ENCODE results near the gene SIRT4.

SIRT4 gene

GRCh38 chr12:120350576-120351350 is 48.6 kb downstream of the SIRT4 start:
- no peak for DNase-seq (ENCODE audit: low spot score)
- TF ChIP-seq CTCF (conservative IDR thresholded peaks at IDR 0.05; ENCODE audit: low read depth) = no peak
- H3K27ac ChIP-seq = no peak overlapping the region
- ChIA-PET POLR2A (ENCODE audit: low non-redundant PET) (no interaction called here), CTCF (interaction anchor here (0.6 kb wide), 1 partner anchor 59 kb away, joined by 5 read pairs; no protein-coding TSS in a partner anchor)

GRCh38 chr12:120352117-120352516 is 50.0 kb downstream of the SIRT4 start:
- no peak for TF ChIP-seq CTCF (conservative IDR thresholded peaks at IDR 0.05; ENCODE audit: low read depth)
- ChIA-PET CTCF (interaction anchor here (0.7 to 2.3 kb wide), 3 partner anchors 35 to 93 kb away, joined by 3 to 10 read pairs (median 3); no protein-coding TSS in a partner anchor), POLR2A (ENCODE audit: low non-redundant PET) (no interaction called here)
- no peak overlapping the region for H3K27ac ChIP-seq
- no peak for DNase-seq (ENCODE audit: low spot score)

GRCh38 chr12:120353136-120353535 is 51.0 kb downstream of the SIRT4 start:
- no peak for TF ChIP-seq CTCF (conservative IDR thresholded peaks at IDR 0.05; ENCODE audit: low read depth)
- ChIA-PET CTCF (interaction anchor here (0.6 to 2.3 kb wide), 4 partner anchors 12 to 77 kb away, joined by 3 to 10 read pairs (median 4); no protein-coding TSS in a partner anchor), POLR2A (ENCODE audit: low non-redundant PET) (no interaction called here)
- no peak overlapping the region for H3K27ac ChIP-seq
- no peak for DNase-seq (ENCODE audit: low spot score)

- no peak for TF ChIP-seq CTCF (conservative IDR thresholded peaks at IDR 0.05; ENCODE audit: low read depth)
- DNase-seq (ENCODE audit: low spot score) = no peak
- H3K27ac ChIP-seq = no peak overlapping the region
- ChIA-PET POLR2A (ENCODE audit: low non-redundant PET) (no interaction called here), CTCF (interaction anchor here (0.6 to 2.3 kb wide), 4 partner anchors 14 to 76 kb away, joined by 3 to 10 read pairs (median 4); no protein-coding TSS in a partner anchor)
These were observed 51.6 kb downstream of the SIRT4 start for GRCh38 chr12:120353556-120354317.

- peak; percentile 94 for DNase-seq (ENCODE audit: low spot score)
- ChIA-PET POLR2A (ENCODE audit: low non-redundant PET) (interaction anchor here (0.5 kb wide), 1 partner anchor 15 kb away, joined by 3 read pairs; no protein-coding TSS in a partner anchor), CTCF (interaction anchor here (0.7 to 1.9 kb wide), 5 partner anchors 11 to 153 kb away, joined by 3 to 8 read pairs (median 5); partner anchors contain the start of gene SIRT4)
- peak; percentile 88 for TF ChIP-seq CTCF (conservative IDR thresholded peaks at IDR 0.05; ENCODE audit: low read depth)
- H3K27ac ChIP-seq = no peak overlapping the region
These were observed 54.5 kb downstream of the SIRT4 start for GRCh38 chr12:120356567-120357030.

- TF ChIP-seq CTCF (conservative IDR thresholded peaks at IDR 0.05; ENCODE audit: low read depth) = no peak
- ChIA-PET CTCF (interaction anchor here (0.6 to 1.9 kb wide), 6 partner anchors 10 to 152 kb away, joined by 3 to 8 read pairs (median 5); partner anchors contain the start of gene SIRT4), POLR2A (ENCODE audit: low non-redundant PET) (no interaction called here)
- no peak overlapping the region for H3K27ac ChIP-seq
- no peak for DNase-seq (ENCODE audit: low spot score)
These were observed 55.0 kb downstream of the SIRT4 start for GRCh38 chr12:120357104-120357503.

All from RWPE1 (cell line).